ENCODE results near the gene ICE2. TPM values are rescaled to one million over a fixed set of nuclear protein-coding genes. Genes with fewer than 3 reads are reported as not detected.
A peak's percentile ranks its signal among the peaks of the same experiment; 100 is the strongest.

ICE2 gene
- total RNA-seq, 1 donor from 2014 or later, result 49.9 TPM

DNA sequence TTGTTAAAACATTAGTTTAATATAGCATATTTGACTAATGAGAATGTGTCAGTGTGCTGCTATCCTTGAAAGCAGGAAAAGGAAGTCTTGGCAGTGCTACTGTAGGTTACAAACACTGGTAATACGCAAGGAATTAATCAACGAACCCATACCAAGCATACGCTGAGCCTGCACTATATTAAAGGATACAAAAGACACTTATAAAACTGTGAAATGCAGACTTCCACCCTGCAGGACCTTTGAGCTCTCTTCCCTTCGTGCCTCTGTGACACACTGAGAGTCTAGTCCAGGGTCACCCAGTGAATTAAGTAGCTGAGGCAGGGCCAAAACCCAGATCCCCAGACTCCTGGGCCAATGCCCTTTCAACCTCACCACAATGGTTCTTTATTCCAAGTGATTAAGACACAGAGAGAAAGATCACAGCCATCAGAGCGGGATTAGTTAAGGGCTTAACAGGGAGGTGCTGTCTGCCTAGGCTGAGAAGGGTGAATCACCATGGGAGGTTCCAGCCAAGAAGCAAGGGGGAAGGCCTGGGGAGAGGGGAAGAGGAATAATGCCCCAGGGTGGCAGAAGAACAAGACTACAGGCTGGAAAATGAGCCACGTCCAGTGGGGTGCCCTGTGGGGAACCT lies 88.0 kb downstream of the ICE2 start:
- ATAC-seq, result peak; percentile 69
- TF ChIP-seq, protein P1, sequence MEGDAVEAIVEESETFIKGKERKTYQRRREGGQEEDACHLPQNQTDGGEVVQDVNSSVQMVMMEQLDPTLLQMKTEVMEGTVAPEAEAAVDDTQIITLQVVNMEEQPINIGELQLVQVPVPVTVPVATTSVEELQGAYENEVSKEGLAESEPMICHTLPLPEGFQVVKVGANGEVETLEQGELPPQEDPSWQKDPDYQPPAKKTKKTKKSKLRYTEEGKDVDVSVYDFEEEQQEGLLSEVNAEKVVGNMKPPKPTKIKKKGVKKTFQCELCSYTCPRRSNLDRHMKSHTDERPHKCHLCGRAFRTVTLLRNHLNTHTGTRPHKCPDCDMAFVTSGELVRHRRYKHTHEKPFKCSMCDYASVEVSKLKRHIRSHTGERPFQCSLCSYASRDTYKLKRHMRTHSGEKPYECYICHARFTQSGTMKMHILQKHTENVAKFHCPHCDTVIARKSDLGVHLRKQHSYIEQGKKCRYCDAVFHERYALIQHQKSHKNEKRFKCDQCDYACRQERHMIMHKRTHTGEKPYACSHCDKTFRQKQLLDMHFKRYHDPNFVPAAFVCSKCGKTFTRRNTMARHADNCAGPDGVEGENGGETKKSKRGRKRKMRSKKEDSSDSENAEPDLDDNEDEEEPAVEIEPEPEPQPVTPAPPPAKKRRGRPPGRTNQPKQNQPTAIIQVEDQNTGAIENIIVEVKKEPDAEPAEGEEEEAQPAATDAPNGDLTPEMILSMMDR (IDR thresholded peaks at IDR 0.05), result no peak
- H3K36me3 ChIP-seq, result peaks cover 6% of the 10 kb centered on the region
- no peak for DNase-seq
- H3K27me3 ChIP-seq, result no peaks in the 10 kb centered on the region
- H3K27ac ChIP-seq, result peak overlapping the region; percentile 95
- intact Hi-C loops (cut with DNase I), result no loop called here
- peaks cover 81% of the 10 kb centered on the region for H3K4me1 ChIP-seq
- peak overlapping the region; percentile 9 for H3K4me3 ChIP-seq
- no peaks in the 10 kb centered on the region for H3K9me3 ChIP-seq

DNA sequence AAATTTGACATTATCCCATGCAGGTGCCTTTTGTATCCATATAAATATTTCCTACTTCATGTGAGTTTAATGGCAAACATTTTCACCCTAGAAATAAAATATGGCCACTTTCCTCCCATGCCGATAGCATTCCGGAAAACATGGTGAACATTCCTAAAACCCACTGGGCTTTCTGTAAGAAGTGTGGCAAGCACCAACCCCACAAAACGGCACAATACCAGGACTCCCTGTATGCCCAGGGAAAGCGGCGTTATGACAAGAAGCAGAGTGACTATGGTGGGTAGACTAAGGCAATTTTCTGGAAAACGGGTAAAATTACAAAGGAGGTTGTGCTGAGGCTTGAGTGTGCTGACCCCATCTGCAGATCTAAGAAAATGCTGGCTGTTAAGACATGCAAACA lies 88.7 kb downstream of the ICE2 start:
- no peak for ATAC-seq
- Histone ChIP-seq H3K4me3 (peak overlapping the region; percentile 9), H3K27ac (no peak overlapping the region), H3K27me3 (no peaks in the 10 kb centered on the region), H3K4me1 (peaks cover 78% of the 10 kb centered on the region), H3K9me3 (no peaks in the 10 kb centered on the region), H3K36me3 (peaks cover under 1% of the 10 kb centered on the region)
- DNase-seq, result no peak
- TF ChIP-seq, protein P1 (IDR thresholded peaks at IDR 0.05), result no peak
- intact Hi-C loops (cut with DNase I), result no loop called here

DNA sequence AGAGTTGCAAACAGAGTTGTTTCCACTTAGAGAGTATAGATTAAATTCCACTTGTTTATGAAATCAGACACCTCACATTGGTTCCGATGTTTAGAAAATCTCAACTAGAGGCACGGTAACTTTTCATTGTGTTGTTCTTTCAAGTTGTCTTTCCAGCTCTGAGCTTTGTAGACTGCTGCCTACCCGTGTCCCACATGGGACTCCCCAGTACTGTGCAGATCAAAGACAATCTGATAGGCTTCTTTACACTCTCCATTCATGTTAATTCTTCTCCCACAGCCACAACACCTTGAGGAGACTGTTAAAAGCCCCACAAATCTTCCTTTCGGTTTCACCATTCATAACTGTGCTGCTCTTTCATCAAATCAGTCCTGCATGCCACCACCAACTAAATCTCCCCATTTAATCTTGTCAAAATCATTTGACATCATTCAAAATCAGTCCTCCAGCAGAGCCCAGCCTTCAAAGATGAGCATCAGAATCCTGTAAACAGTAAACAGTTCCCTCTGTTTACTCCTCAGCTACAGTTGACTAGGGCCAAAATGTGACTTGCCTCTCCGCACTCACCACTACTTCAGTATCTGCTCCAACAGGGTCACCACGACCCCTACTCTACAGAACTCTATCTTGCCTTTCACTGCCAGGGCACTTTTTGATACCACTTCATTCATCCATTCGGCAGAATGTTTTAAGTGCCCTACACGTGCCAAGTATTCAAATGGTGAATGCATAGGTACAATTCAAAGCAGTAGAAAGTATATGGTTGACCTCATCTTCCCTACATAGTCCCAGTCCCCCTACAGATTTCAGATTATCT lies 89.5 kb downstream of the ICE2 start:
- Histone ChIP-seq H3K27me3 (no peaks in the 10 kb centered on the region), H3K36me3 (peaks cover 8% of the 10 kb centered on the region), H3K9me3 (no peaks in the 10 kb centered on the region), H3K27ac (no peak overlapping the region), H3K4me3 (peak overlapping the region; percentile 6), H3K4me1 (peaks cover 71% of the 10 kb centered on the region)
- TF ChIP-seq, protein P1 (IDR thresholded peaks at IDR 0.05), result no peak
- ATAC-seq (no peak), DNase-seq (no peak)
- intact Hi-C loops (cut with DNase I), result no loop called here

DNA sequence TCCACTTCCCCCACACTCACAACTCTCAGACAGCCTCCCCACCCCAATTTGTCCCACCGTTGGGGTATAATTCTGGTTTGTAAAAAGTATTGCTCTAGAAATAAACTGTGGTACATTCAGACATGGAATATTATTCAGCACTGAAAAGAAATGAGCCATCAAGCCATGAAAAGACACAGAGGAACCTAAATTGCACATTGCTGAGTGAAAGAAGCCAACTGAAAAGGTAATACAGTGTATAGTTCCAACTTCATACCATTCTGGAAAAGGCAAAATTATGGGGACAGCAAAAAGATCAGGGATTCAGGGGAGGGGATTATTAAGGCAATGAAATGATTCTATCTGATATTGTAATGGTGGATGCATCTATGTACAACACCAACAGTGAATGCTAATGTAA lies 91.6 kb downstream of the ICE2 start:
- H3K36me3 ChIP-seq, result peaks cover 26% of the 10 kb centered on the region
- H3K4me3 ChIP-seq, result no peak overlapping the region
- no peak for DNase-seq
- ATAC-seq, result no peak
- TF ChIP-seq, protein P1 (IDR thresholded peaks at IDR 0.05), result no peak
- H3K4me1 ChIP-seq, result peaks cover 58% of the 10 kb centered on the region
- H3K27ac ChIP-seq, result no peak overlapping the region
- no peaks in the 10 kb centered on the region for H3K9me3 ChIP-seq
- H3K27me3 ChIP-seq, result no peaks in the 10 kb centered on the region
- intact Hi-C loops (cut with DNase I), result no loop called here

DNA sequence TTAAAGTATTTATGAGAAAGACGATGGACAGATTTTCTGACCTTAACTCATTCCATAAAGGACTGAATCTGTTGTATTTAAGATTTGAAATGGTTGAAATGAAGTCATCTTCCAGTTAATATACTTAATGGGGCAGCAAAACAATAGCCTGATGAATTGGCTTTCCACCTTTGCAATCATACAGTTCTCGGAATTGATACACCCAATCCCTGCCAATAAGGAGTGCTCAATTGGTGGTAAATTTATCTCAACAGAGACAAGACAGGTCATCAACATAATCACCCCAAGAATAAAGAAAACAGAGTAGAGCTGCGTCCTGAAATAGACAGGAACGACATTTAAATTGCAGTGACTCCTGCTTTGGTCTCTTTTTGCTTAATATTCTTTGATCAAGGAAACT lies 92.3 kb downstream of the ICE2 start:
- no peak overlapping the region for H3K27ac ChIP-seq

More for the DNA sequence above, 92.3 kb downstream of the ICE2 start:
- ATAC-seq, result no peak
- intact Hi-C loops (cut with DNase I), result no loop called here
- Histone ChIP-seq H3K27me3 (no peaks in the 10 kb centered on the region), H3K36me3 (peaks cover 31% of the 10 kb centered on the region), H3K9me3 (no peaks in the 10 kb centered on the region), H3K4me1 (peaks cover 51% of the 10 kb centered on the region), H3K4me3 (no peak overlapping the region)
- TF ChIP-seq, protein P1 (IDR thresholded peaks at IDR 0.05), result no peak
- DNase-seq, result no peak
